HG02870 (cell line): ENCODE measurements around the gene RABGGTA.
A peak's percentile ranks its signal among the peaks of the same experiment; 100 is the strongest.
"Not testable (repeated sequence)": the region's sequence is repeated elsewhere in the genome, so short reads cannot be mapped to it uniquely, and the experiment has no call there.

Experiments used
- ATAC-seq: cut with Tn5 transposase; IDR thresholded peaks from one replicate; pipeline ENCODE4 v1.9.1; 2021; ENCODE audit warnings: mild to moderate bottlenecking, moderate library complexity; ENCODE audit not compliant: unreplicated experiment

Gene RABGGTA

DNA sequence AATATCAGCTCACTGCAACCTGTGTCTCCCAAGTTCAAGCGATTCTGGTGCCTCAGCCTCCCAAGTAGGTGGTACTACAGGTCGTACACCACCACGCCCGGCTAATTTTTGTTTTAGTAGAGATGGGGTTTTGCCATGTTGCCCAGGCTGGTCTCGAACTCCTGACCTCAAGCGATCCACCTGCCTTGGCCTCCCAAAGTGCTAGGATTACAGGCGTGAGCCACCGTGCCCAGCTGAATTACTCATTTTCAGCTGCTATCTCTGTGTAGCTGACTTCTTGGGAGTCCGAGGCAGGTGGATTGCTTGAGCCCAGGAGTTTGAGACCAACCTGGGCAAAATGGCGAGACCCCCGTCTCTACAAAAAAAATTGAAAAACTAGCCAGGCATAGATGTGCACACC, 26.0 kb downstream of the RABGGTA start:
- not testable (repeated sequence) for ATAC-seq

DNA sequence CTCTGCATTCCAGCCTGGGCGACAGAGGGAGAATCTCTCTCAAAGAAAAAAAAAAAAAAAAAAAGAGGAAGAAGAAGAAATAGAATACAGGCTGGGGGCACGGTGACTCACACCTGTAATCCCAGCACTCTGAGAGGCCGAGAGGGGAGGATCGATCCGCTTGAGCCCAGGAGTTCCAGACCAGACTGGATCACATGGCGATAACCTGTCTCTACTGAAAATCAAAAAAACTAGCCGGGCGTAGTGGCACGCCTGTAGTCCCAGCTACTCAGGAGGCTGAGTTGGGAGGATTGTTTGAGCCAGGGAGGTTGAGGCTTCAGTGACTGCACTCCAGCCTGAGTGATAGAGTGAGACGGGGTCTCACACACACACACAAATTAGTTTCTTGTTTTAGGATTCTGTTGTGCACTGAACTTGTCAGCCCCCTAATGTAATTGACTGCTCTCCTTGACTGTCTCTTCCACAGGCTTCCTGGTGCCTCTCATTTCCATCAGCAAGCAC, 28.0 kb downstream of the RABGGTA start:
- ATAC-seq, result no peak

DNA sequence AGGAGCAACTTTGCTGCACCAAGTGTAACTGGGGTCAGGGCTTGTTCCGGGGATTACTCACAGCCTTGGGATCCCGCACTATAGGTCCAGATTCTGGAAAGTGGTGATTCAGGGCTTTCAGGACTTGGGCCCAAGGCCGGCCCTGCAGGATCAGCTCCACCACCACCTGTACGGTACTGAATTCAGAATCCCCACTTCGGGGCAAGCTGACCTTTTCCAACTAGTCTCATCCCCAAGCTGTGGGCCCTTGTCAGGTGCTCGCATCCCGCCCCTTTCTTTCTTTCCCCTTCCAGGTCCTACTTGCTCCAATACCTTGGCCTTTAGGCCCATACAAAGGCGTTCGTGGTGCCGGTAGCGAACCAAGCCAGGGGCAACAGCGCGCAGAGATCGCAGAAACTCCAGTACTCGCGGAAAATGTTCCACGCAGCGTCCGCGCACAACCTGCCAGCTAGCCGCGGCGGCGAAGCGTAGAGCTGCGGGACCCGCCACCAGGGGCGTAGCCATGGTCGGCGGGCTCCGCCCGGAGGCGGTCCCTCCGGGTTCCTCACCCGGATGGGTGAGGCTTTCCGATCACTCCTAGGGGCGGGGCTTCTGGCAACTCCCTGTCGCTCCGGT, 29.5 kb downstream of the RABGGTA start:
- ATAC-seq, result peak; percentile 73

DNA sequence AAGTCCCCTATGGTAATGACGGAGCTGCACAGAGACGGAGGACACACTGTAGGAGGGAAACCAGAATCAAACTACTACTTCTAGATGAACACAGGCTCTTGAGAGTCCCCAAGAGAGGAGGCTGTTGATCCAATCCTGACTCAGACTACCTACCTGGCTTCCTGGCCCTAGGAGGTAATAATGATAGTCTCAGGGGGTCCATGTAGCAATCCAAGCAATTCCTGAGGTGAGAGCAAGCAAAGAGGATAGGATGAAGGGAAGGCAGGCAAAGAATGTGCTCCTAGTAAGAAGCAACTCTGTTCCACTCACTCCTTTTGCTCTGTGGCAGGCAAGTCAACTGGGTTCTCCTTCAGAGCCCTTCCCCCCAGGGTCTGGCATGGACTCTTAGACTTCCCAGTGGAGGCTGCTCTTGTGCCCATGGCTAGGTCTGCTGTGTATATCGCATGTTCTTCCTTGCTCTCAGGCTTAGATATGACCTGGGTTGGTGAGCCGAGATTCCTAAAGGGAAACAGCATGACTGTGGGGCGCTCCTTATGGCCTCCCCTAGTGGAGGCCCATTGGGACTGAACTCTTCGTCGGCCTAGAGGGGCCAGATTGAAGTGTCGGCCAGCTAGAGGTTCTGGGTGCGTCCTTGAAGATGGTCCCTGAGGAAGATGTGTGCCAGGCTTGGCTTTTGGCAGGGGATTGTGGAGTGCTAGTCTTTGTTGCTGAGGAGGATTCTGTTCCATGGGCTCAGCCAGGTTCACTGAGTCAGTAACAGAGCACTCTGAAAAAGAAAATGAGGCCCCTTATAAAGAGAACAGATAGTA, 31.1 kb downstream of the RABGGTA start:
- no peak for ATAC-seq

DNA sequence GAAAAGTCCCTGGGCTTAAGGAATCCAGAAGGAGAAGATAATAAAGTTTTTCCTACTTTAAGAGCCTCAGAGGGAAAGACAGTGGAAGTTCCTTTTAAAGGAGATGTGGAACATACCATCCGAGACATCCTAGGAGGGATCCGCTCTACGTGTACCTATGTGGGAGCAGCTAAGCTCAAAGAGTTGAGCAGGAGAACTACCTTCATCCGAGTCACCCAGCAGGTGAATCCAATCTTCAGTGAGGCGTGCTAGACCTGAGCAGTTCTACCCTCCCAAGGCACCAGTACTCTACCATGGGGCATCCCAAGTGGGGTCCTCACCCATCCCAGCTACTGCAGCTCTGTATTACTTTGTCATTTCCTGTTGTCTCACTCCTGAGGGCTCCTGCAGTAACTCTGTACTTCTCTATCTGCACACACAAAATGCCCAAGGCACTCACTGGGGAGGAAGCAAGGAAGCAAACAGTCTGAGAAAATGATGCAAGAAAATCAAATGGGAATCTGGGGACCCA, 32.8 kb downstream of the RABGGTA start:
- no peak for ATAC-seq

DNA sequence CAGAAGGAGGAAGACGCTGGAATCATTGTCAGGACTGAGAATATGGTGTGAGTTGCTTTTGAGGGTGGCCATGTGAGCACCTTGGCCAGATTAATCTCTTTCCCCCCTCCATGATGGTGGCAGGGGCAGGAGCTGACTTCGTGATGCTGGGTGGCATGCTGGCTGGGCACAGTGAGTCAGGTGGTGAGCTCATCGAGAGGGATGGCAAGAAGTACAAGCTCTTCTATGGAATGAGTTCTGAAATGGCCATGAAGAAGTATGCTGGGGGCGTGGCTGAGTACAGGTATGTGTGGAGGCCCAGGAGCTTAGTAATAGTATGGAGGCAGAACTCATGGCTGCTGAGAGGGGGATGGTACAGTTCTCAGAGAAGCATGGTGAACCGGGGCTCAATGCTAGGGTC, 33.3 kb downstream of the RABGGTA start:
- ATAC-seq, result no peak

DNA sequence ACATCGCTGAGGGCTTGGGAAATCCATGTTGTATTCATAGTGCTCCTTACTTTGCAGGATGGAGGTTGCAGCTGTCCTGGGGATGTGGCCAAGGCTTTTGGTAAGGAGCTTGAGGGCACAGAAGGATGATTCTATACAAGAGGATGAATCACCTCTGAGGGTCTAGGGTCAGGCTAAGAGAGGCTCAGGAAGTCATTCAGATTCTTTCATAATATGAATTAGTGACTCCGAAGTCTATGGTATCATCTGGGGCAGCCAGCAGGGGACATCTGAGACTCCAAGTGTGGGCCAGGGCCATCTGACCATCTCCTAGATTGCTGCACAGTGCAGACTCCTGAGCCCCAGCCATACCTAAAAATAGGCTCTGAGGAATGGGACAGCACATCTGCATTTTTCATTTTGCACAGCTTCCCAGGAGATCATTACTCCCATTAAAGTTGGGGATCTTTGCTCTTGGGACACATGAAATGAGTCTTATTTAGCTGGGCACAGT, 33.9 kb downstream of the RABGGTA start:
- ATAC-seq, result no peak

DNA sequence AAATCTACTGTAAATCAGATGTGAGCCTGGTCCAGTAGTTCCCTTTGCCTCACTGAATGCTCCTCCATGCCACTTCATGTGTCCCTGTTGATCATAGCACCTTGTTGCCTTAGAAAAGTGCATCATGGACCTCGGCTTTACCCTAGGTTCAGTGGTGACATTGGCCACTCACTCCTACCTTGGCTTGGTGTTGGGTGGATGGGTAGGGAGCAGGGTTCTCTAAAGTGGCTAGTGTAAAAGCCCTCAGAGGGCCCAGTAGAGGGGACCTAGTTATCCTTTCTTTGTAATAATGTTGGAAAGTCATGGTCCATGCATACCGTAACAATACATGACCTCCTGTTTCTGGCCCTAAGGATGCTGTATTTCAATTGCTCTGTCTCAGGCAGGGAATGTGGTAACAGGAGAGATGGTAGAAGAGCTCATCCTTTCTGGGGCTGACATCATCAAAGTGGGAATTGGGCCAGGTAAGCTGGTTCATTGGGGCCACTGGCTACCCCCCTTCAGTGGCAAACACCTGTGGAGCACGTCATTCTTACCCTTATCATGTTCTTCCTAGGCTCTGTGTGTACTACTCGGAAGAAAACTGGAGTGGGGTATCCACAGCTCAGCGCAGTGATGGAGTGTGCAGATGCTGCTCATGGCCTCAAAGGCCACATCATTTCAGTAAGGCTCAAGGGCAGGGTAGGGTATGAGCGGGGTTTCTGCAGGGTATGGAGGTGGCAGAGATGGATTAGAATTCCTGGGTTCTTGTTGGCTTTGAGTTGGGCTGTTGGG, 34.5 kb downstream of the RABGGTA start:
- no peak for ATAC-seq

DNA sequence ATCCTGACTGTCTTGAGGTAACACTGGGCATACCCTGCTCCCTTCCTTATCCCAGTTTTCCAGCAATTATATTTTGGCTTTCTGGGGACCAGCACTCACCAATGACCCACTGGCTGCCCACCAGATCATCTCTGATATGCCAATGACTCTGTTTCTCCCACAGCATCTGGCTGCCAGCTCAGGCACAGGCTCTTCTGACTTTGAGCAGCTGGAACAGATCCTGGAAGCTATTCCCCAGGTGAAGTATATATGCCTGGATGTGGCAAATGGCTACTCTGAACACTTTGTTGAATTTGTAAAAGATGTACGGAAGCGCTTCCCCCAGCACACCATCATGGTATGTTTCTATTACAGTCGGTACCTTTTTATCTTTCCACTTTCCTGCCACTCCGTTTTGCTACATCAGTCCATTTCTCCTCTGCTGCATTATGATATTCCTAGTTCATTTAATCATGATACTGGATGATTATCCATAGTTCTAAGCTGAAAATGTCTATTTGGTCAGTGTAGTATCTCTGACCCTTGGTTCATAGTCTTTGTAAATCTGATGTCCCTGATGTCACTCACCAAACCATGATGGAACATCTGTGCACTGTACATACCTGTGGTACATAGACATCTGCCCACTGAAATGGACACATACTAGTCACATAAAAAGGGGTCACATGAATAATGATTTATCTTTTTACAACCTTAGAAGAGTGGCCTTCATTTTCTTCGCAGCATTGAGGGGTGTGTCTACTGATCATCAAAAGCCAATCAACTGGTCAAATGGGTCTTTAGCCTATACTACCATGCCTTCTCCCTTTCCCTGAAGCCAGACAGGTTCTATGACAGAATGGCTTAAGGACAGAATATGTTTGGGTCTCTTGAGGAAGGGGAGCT, 35.4 kb downstream of the RABGGTA start:
- ATAC-seq, result no peak

DNA sequence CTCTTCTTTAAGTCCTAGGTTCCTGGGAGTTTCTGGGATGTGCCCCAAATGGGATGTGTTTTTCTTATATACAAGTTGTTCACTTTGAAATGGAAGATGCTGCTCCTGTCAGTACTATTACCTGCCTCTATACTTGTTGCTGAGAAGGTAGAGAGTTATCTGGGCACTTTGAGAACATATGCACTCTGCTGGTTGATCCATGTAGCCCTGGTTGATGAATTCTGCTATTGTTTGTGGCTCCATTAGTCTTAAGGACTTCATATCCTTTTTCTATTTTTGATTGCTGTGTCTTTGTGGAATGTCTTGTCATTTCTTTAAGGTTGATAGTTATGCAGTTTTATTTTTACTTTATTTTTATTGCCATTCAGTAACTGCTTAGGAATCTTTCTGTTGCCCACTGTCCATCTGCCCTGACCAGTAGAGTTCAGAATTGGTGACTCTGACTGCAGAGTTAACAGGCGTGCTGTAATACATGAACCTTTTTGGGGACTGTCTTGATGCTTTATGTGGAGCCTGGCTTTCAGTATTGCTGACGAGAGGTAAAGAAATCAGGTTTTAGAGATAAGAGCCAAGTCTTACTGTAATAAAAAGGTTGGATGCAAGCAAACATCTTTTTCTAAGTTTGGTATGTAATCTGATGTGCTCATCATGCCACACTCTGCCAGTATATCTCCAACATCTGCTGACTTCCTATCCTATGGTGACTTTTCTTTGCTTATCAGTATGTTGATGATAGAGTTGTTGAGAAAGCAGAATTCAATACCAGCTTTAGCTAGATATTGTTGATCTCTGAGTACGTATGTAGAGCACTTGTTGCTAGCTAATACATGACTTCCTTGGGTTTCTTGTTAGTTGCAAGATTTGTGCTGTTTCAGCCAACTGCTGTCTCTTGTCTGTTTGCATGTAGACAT, 37.0 kb downstream of the RABGGTA start:
- no peak for ATAC-seq

DNA sequence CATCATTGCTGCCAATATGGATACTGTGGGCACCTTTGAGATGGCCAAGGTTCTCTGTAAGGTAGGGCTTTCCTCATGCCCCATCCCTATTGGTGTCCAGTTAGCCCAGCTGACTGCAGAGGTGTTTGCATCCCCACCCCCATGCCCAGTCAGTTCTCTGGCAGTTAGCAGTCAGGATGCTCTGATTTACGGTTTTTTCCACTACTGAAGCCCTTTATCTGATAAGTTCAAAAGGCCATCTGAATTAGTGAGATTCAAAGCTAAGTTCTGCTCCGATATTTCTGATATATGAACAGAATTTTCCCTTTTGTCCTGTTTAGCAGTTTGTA, 37.9 kb downstream of the RABGGTA start:
- ATAC-seq, result no peak

DNA sequence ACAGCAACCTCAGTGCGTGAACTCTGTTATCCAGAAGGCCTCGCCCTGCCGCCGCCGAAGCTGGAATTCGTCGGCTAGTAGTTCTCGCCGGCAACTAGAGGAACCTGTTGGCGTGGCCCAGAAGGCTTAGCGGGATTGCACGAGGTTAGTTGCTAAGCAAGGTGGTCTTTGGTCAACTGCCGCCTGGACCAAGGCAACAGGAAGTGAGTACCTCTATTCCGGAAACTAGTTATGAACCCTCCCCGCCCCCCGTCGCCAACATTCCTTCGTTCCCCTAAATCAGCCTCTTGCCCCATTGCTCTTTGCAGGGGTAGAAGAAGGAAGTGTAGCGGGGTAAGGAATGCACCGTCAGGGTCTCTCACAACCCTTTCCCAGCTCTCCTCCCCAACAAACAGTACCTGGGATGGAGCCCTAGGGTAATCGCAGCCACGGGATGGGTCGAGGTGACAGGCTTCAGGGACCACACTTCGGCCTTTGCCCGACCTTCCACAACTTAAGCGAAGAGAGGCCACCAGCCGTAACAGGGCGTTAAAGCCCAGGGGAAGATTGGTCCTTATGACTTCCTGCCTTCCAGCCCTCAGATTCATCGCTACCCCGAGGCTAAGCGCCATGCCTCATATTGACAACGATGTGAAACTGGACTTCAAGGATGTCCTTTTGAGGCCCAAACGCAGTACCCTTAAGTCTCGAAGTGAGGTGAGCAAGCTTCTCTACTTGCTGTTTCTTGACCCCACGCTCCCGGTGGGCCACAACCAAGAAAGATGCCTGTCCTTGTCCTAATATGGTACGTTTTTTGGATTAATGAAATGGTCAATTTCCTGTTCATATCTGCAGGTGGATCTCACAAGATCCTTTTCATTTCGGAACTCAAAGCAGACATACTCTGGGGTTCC, 38.5 kb downstream of the RABGGTA start, which contains the start of gene GMPR2:
Gene GMPR2, plus strand, starts transcription at position 285 of the 893 bp plus-strand sequence. Its CDS starts 325 bp downstream, at position 610.
- peak; percentile 48 for ATAC-seq

DNA sequence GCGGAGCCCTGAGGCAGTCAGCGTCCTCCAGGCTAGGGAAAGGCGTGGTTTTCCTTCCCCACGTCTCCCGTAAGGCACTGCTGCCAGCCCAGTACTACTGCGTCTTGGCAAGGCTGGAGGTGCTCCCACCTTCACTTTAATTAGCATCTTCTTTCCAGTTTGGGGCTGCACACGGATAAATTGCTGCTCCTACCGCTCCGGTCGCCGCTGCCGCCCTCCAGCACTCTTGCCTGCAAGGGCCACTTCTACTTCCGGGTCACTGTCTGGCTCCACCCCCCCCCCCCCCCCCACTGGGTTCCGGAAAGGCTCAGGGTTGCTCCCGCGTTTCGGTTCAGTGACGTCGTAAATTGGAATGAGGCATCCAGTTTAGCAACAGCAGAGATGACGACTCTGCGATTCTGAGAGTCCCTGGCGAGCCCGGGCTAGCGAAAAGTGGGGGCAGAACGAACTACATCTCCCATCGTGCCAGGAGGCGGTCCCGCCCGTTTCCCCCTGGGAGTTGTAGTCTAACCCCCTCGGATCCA, 39.2 kb downstream of the RABGGTA start, which contains the start of gene NEDD8:
Gene NEDD8, minus strand, starts transcription at position 247 of the 524 bp plus-strand sequence. Its CDS starts 100 bp downstream, at position 147.
- ATAC-seq, result peak; percentile 71

DNA sequence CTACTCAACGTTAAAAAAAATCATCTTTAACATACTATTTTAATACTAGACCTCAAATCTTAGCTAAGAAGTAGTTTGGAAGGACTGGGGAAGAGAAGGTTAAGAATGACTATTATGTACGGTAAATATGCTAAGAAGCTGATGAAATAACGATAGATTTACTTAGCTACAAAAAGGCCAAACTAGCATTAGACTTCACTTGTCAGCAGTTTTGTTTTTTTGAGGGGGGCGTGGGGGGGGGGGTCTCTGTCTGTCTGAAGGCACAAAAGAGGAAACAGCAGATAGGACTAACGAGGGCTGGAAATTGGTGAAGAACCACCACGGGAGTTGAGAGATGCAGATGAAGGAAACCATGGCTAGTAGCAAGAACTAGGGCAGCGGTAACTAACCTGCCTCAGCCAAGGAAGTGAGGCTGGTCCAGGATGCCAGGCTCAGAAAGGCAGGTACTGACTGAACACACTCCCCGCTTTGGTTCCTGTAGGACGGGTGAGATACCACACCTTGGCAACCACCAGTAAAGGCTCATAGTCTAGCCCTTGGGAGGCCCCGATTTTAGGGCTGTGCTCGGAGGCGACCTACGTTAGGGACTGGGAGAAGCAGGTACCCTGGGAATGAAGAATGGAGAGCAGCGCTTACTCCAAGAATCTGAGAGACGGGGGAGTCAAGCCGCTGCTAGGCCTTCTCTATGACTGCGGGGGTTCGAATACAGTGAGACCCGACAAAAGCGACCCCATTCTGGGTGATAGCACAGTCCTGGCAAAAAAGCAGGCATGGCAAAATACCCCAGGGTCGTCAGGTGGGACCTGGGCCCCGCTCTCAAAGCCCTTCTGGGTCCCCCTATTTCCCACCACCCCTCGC, 39.9 kb downstream of the RABGGTA start:
- peak; percentile 8 for ATAC-seq

DNA sequence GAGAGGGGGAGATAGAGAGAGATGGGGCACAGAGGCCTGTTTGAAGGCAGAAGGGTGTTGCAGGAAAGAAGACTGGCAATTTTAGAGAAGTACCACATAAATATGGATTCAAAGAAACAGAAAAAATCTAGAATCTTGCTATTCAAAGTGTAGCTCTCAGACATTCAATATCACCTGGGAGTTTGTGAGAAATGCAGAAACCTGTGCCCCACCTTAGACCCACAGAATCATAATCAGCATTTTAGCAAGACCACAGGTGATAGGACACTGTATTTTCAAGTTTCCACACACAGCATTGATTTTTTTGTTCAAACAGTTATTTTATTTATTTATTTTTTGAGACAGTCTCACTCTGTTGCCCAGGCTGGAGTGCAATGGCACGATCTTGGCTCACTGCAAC, 42.5 kb downstream of the RABGGTA start:
- ATAC-seq, result no peak

DNA sequence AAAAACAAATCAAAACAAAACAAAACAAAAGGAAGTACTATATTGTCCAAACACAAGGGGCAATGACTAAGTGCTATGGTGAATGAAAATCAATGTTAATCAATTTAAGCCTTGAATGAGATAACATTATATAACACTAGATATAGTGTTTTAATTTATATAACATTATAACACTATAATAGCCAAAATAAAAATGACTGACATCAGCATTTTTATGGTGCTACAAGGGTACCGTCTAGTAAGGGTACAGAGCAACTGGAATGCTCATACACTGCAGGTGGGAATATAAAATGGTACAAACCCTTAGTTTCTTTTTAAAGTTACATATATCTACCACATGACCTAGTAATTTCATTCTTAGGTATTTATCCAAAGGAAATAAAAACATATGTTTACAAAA, 44.9 kb downstream of the RABGGTA start:
- no peak for ATAC-seq

DNA sequence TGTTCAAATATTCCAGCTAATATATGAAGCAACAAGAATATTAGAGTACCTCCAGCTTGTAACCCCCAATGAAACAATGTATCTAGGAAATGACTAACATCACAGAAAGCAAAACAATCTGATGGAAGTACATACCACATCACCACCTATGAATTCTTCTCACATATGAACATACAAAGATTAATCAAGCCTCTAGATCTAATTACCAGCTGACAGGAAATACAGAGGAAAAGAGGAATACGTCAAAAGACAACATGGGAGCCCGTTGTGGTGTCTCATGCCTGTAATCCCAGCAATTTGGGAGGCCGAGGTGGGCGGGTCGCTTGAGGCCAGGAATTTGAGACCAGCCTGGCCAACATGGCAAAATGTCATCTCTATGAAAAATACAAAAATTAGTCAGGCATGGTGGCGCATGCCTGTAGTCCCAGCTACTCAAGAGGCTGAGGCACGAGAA, 46.8 kb downstream of the RABGGTA start:
- ATAC-seq, result no peak
